Calu3 (cell line): ENCODE data around the gene ZNF212. TPM values are rescaled to one million over a fixed set of nuclear protein-coding genes. Genes with fewer than 3 reads are reported as not detected.

Source experiments
- BruUV-seq: library from RNA; stranded (reverse); fragments of 400-500 nt; replicated peaks from 2 replicates; lab custom pipeline; 2021; lab: Mats Ljungman, UMichigan
- CTCF ChIA-PET: fragments of 300-600 bp; sonication (Branson Sonifier 250); formaldehyde crosslinking; loops from one replicate; lab custom pipeline; 2022; ENCODE audit warnings: antibody characterized with exemption; lab: Charles Lee
- DNase-seq: peaks from one replicate; pipeline ENCODE4 v3.0.0; 2022
- H3K27ac Mint-ChIP-seq: one replicate; pipeline ENCODE4 v1.8.0; 2022; ENCODE audit warnings: mixed read lengths; ENCODE audit not compliant: unreplicated experiment
- H3K27me3 Mint-ChIP-seq: one replicate; pipeline ENCODE4 v1.8.0; 2022; ENCODE audit warnings: mixed read lengths; ENCODE audit not compliant: unreplicated experiment
- H3K36me3 Mint-ChIP-seq: one replicate; pipeline ENCODE4 v1.8.0; 2022; ENCODE audit warnings: mild to moderate bottlenecking, moderate library complexity, mixed read lengths; ENCODE audit not compliant: insufficient read depth, unreplicated experiment
- H3K4me1 Mint-ChIP-seq: one replicate; pipeline ENCODE4 v1.8.0; 2022; ENCODE audit warnings: mild to moderate bottlenecking, low read depth, mixed read lengths; ENCODE audit not compliant: unreplicated experiment
- H3K4me3 Mint-ChIP-seq: one replicate; pipeline ENCODE4 v1.8.0; 2022; ENCODE audit warnings: mild to moderate bottlenecking, low read depth, moderate library complexity, mixed read lengths; ENCODE audit not compliant: unreplicated experiment
- H3K9me3 Mint-ChIP-seq: one replicate; pipeline ENCODE4 v1.8.0; 2022; ENCODE audit warnings: low read depth, mixed read lengths; ENCODE audit not compliant: unreplicated experiment
- CTCF ChIP-seq: fragments of 200-600 bp; IDR thresholded peaks from one replicate; pipeline ENCODE4 v1.8.0; 2022; ENCODE audit warnings: antibody characterized with exemption; ENCODE audit not compliant: unreplicated experiment
- intact Hi-C: fragments of 100-400 bp; cut with micrococcal nuclease; formaldehyde crosslinking; loops from one replicate; pipeline ENCODE4 v1.10.0; 2022; ENCODE audit not compliant: unreplicated experiment
- total RNA-seq: library from RNA; stranded (reverse); gene quantifications from 2 replicates; pipeline ENCODE4 v1.2.3, GENCODE V29; 2022

Gene ZNF212
- total RNA-seq, 1 experiment from 2014 or later: 17.2 TPM

- Mint-ChIP-seq H3K27me3 (peaks cover 31% of the 10 kb centered on the region), H3K9me3 (no peaks in the 10 kb centered on the region), H3K4me1 (no peaks in the 10 kb centered on the region), H3K27ac (no peak overlapping the region), H3K36me3 (no peaks in the 10 kb centered on the region), H3K4me3 (no peak overlapping the region)
- CTCF ChIA-PET: no interaction called here
- no peak for TF ChIP-seq CTCF
- BruUV-seq: no TSS peak
- intact Hi-C loops: no loop called here
- no peak for DNase-seq
Measured at GRCh38 chr7:149300620-149301285, 61.3 kb downstream of the ZNF212 start.

GRCh38 chr7:149302222-149302621, 62.8 kb downstream of the ZNF212 start:
- Mint-ChIP-seq H3K36me3 (no peaks in the 10 kb centered on the region), H3K9me3 (no peaks in the 10 kb centered on the region), H3K27ac (no peak overlapping the region), H3K27me3 (peaks cover 31% of the 10 kb centered on the region), H3K4me1 (no peaks in the 10 kb centered on the region), H3K4me3 (no peak overlapping the region)
- no peak for DNase-seq
- no TSS peak for BruUV-seq
- intact Hi-C loops: no loop called here
- CTCF ChIA-PET: no interaction called here
- no peak for TF ChIP-seq CTCF

GRCh38 chr7:149302865-149303264, 63.4 kb downstream of the ZNF212 start:
- no peaks in the 10 kb centered on the region for H3K4me1 Mint-ChIP-seq
- H3K27ac Mint-ChIP-seq: no peak overlapping the region
- intact Hi-C loops: no loop called here
- BruUV-seq: no TSS peak
- CTCF ChIA-PET: no interaction called here
- no peaks in the 10 kb centered on the region for H3K9me3 Mint-ChIP-seq
- TF ChIP-seq CTCF: no peak
- H3K27me3 Mint-ChIP-seq: peaks cover 31% of the 10 kb centered on the region
- H3K4me3 Mint-ChIP-seq: no peak overlapping the region
- DNase-seq: no peak
- H3K36me3 Mint-ChIP-seq: no peaks in the 10 kb centered on the region

- Mint-ChIP-seq H3K36me3 (no peaks in the 10 kb centered on the region), H3K4me1 (no peaks in the 10 kb centered on the region), H3K27me3 (peaks cover 24% of the 10 kb centered on the region), H3K27ac (no peak overlapping the region), H3K9me3 (no peaks in the 10 kb centered on the region), H3K4me3 (no peak overlapping the region)
- intact Hi-C loops: no loop called here
- CTCF ChIA-PET: no interaction called here
- BruUV-seq: no TSS peak
- TF ChIP-seq CTCF: no peak
- DNase-seq: no peak
Measured at GRCh38 chr7:149304006-149304405, 64.6 kb downstream of the ZNF212 start.

Other genes with a start within 250 kb of the ZNF212 start
- 332 and 351 TPM in 2 replicates for gene PDIA4, start 211.1 kb upstream of the ZNF212 start, total RNA-seq
- 9.8 and 10.9 TPM in 2 replicates for gene ZNF786, start 148.9 kb upstream of the ZNF212 start, total RNA-seq
- 1.0 and 1.5 TPM in 2 replicates for gene ZNF425, start 113.3 kb upstream of the ZNF212 start, total RNA-seq
- gene ZNF398, start 92.2 kb upstream of the ZNF212 start, total RNA-seq: 14.6 and 17.0 TPM in 2 replicates
- 40.3 and 45.2 TPM in 2 replicates for gene ZNF282, start 44.1 kb upstream of the ZNF212 start, total RNA-seq
- gene ZNF783, start 22.5 kb downstream of the ZNF212 start, total RNA-seq: 17.8 and 18.1 TPM in 2 replicates
- 12.3 and 14.9 TPM in 2 replicates for gene ZNF777, start 221.4 kb downstream of the ZNF212 start, total RNA-seq